Smooth muscle cell (in vitro differentiated cells): ENCODE data around the gene CELF2. TPM values are rescaled to one million over a fixed set of nuclear protein-coding genes. Genes with fewer than 3 reads are reported as not detected.

ENCODE experiments used
- DNase-seq: peaks from one replicate; lab custom pipeline; 2025; ENCODE audit not compliant: unreplicated experiment; lab: John Stamatoyannopoulos, UW
- H2AFZ ChIP-seq: fragments of 200-600 bp; sonication (generic); 2 replicates; pipeline ENCODE4 v1.6.0; 2016; ENCODE audit warnings: antibody characterized with exemption, low read depth, mild to moderate bottlenecking
- H3F3A ChIP-seq: fragments of 200-600 bp; sonication (generic); 2 replicates; pipeline ENCODE4 v1.6.0; 2017; ENCODE audit warnings: antibody characterized with exemption, low read depth
- H3K27ac ChIP-seq: fragments of 200-600 bp; sonication (generic); 2 replicates; pipeline ENCODE4 v1.5.1; 2016; ENCODE audit warnings: low read depth, mild to moderate bottlenecking
- H3K27me3 ChIP-seq: fragments of 200-600 bp; sonication (generic); 2 replicates; pipeline ENCODE4 v1.6.1; 2016; ENCODE audit warnings: low read depth, mild to moderate bottlenecking
- H3K36me3 ChIP-seq: fragments of 200-600 bp; sonication (generic); 2 replicates; pipeline ENCODE4 v1.5.1; 2016; ENCODE audit warnings: low read depth
- H3K4me1 ChIP-seq: fragments of 200-600 bp; sonication (generic); 2 replicates; pipeline ENCODE4 v1.5.1; 2016; ENCODE audit warnings: low read depth
- H3K4me2 ChIP-seq: fragments of 200-600 bp; sonication (generic); 2 replicates; pipeline ENCODE4 v1.6.0; 2016; ENCODE audit warnings: mild to moderate bottlenecking
- H3K4me3 ChIP-seq: fragments of 200-600 bp; sonication (generic); 2 replicates; pipeline ENCODE4 v1.5.1; 2016; ENCODE audit warnings: mild to moderate bottlenecking
- H3K79me2 ChIP-seq: fragments of 200-600 bp; sonication (generic); 2 replicates; pipeline ENCODE4 v1.6.0; 2016; ENCODE audit warnings: low read depth, mild to moderate bottlenecking
- H3K9ac ChIP-seq: fragments of 200-600 bp; sonication (generic); 2 replicates; pipeline ENCODE4 v1.6.0; 2016; ENCODE audit warnings: low read depth
- H3K9me3 ChIP-seq: fragments of 200-600 bp; sonication (generic); replicated peaks from 2 replicates; pipeline ENCODE4 v1.5.1; 2016; ENCODE audit warnings: low read depth
- H4K20me1 ChIP-seq: fragments of 200-600 bp; sonication (generic); 2 replicates; pipeline ENCODE4 v1.6.0; 2016; ENCODE audit warnings: low read depth
- CTCF ChIP-seq: fragments of 200-600 bp; sonication (generic); IDR thresholded peaks from 2 replicates; pipeline ENCODE4 v1.5.1; 2017; ENCODE audit warnings: borderline replicate concordance, mild to moderate bottlenecking, antibody characterized with exemption; ENCODE audit not compliant: insufficient read depth, poor library complexity, severe bottlenecking
- WGBS: methylation state at CpG from one replicate; pipeline ENCODE4 v1.1.7; 2016; ENCODE audit warnings: low lambda C conversion rate; 5-methylcytosine and 5-hydroxymethylcytosine counted together
- polyA plus RNA-seq: library from polyadenylated mRNA; unstranded; fragments of >200 nt; fragmentation: Nextera tagmentation; extraction: Ambion mirVana; gene quantifications from 2 replicates; pipeline ENCODE4 v1.2.1, GENCODE V29; 2016
- total RNA-seq: library from RNA; depleted of rRNA; stranded (reverse); fragments of >200 nt; gene quantifications from 2 replicates; pipeline ENCODE4 v1.2.3, GENCODE V29; 2014

CELF2 gene
- total and polyA plus RNA-seq, 2 experiments from 2014 or later, result 3.0 to 4.7 TPM

DNA sequence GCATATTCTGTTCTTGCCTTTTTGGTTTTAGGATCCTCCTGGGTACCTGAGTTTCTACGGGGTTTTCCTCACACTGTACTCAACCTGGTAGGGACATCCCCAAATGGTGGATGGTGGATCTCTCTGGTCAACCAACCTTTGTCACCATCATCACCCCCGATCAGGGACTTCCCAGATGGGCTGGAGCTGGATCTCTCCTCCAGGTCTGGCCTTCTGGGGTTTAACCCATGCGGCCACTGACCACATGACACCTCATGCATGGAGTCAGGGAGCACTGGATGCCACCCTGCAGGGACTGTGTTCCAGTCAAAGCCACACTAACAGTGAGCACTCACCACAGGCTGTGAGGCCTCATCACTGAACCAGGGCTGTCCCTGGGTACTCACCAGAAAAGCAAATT, 80.0 kb downstream of the CELF2 start:
- Histone ChIP-seq H3K36me3 (no peaks in the 10 kb centered on the region), H3K27ac (no peak overlapping the region), H3K4me3 (no peak overlapping the region), H3K79me2 (no peaks in the 10 kb centered on the region), H2AFZ (no peak overlapping the region), H3K9ac (no peak overlapping the region), H3K4me1 (no peaks in the 10 kb centered on the region), H3K9me3 (no peaks in the 10 kb centered on the region), H3F3A (no peaks in the 10 kb centered on the region), H3K27me3 (peaks cover 6% of the 10 kb centered on the region), H4K20me1 (no peaks in the 10 kb centered on the region), H3K4me2 (no peak overlapping the region)
- TF ChIP-seq CTCF, result no peak
- no peak for DNase-seq
- 98% methylated on average over 3 of the region's 3 CpGs for WGBS

DNA sequence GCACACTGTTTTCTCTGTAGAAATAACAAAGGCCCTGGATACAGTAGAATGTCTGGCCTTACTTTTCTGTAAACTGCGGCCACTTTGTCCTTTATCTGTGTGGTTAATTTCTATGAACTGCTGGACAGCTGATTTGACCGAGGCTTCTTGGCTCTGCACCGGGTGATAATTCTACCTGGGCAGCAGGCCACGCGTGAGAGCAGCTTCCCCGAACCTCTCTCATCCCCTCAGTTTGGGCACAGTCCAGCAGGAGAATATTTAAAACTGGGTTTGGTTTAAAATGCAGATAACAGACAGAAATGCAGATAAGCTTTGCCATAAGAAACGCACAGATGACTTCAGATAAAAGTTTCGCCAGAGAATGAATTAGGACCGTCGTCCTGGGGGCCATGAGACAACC, 81.0 kb downstream of the CELF2 start:
- Histone ChIP-seq H2AFZ (no peak overlapping the region), H3K4me3 (no peak overlapping the region), H3K79me2 (no peaks in the 10 kb centered on the region), H3K36me3 (no peaks in the 10 kb centered on the region), H3K27me3 (peaks cover 6% of the 10 kb centered on the region), H3K4me2 (no peak overlapping the region), H3K4me1 (no peaks in the 10 kb centered on the region), H3F3A (no peaks in the 10 kb centered on the region), H3K9me3 (no peaks in the 10 kb centered on the region), H3K9ac (no peak overlapping the region), H4K20me1 (no peaks in the 10 kb centered on the region), H3K27ac (no peak overlapping the region)
- no peak for TF ChIP-seq CTCF
- WGBS, result 87% methylated on average over 10 of the region's 10 CpGs
- DNase-seq, result no peak

GRCh38 chr10:11104772-11105675, 87.4 kb downstream of the CELF2 start:
- no peaks in the 10 kb centered on the region for H3K79me2 ChIP-seq
- no peak overlapping the region for H2AFZ ChIP-seq
- no peaks in the 10 kb centered on the region for H4K20me1 ChIP-seq
- H3K27ac ChIP-seq, result no peak overlapping the region
- TF ChIP-seq CTCF, result no peak
- no peak overlapping the region for H3K9ac ChIP-seq
- no peak overlapping the region for H3K4me3 ChIP-seq
- H3K27me3 ChIP-seq, result no peaks in the 10 kb centered on the region
- DNase-seq, result no peak
- WGBS, result 95% methylated on average over 9 of the region's 9 CpGs
- H3K9me3 ChIP-seq, result no peaks in the 10 kb centered on the region
- H3K36me3 ChIP-seq, result no peaks in the 10 kb centered on the region
- H3K4me1 ChIP-seq, result no peaks in the 10 kb centered on the region
- no peaks in the 10 kb centered on the region for H3F3A ChIP-seq
- H3K4me2 ChIP-seq, result no peak overlapping the region

DNA sequence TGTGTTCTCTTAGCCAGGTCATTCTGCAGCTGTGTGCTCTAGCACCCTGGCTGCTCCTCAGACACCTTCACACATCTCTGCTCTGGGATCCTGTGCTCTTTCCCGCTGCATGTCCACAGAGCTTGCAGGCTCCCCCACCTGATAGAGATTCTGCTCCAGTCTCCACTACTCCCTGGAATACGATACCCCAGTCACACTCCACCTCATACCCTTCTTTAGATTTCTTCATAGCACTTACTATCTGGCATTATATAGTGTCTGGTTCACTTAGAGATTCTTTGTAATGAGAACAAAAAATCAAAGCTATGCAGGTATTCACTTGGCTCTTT, 88.0 kb downstream of the CELF2 start:
- WGBS, result 95% methylated on average over 2 of the region's 2 CpGs
- H3K9ac ChIP-seq, result no peak overlapping the region
- no peak overlapping the region for H3K27ac ChIP-seq
- H3K79me2 ChIP-seq, result no peaks in the 10 kb centered on the region
- TF ChIP-seq CTCF, result no peak
- no peak for DNase-seq
- no peak overlapping the region for H3K4me2 ChIP-seq
- no peaks in the 10 kb centered on the region for H4K20me1 ChIP-seq
- no peaks in the 10 kb centered on the region for H3F3A ChIP-seq
- H2AFZ ChIP-seq, result no peak overlapping the region
- no peak overlapping the region for H3K4me3 ChIP-seq
- no peaks in the 10 kb centered on the region for H3K27me3 ChIP-seq
- H3K4me1 ChIP-seq, result no peaks in the 10 kb centered on the region
- H3K9me3 ChIP-seq, result no peaks in the 10 kb centered on the region
- H3K36me3 ChIP-seq, result no peaks in the 10 kb centered on the region
